Measurements from ENCODE around the gene KRTAP9-4. TPM values are rescaled to one million over a fixed set of nuclear protein-coding genes. Genes with fewer than 3 reads are reported as not detected.

Gene KRTAP9-4
- total and polyA plus RNA-seq, 2 experiments from 2014 or later: not detected

GRCh38 chr17:41294016-41294415, 44.5 kb downstream of the KRTAP9-4 start:
- no peak overlapping the region for H2AFZ ChIP-seq
- H4K20me1 ChIP-seq (ENCODE audit: insufficient read depth): no peaks in the 10 kb centered on the region
- H3K9me2 ChIP-seq (ENCODE audit: insufficient read depth): no peaks in the 10 kb centered on the region
- no peaks in the 10 kb centered on the region for H3K79me2 ChIP-seq (ENCODE audit: insufficient read depth)
- TF ChIP-seq EZH2phosphoT487 (IDR thresholded peaks at IDR 0.05; ENCODE audit: insufficient read depth, low read depth): no peak
- no peak for TF ChIP-seq EZH2 (IDR thresholded peaks at IDR 0.05; ENCODE audit: insufficient read depth, poor library complexity, severe bottlenecking)
- no peak overlapping the region for H3K4me2 ChIP-seq (ENCODE audit: unreplicated experiment)
- H3K36me3 ChIP-seq (ENCODE audit: low read depth): no peaks in the 10 kb centered on the region
- no peak overlapping the region for H3K27ac ChIP-seq
- no peak overlapping the region for H3K9ac ChIP-seq
- no peaks in the 10 kb centered on the region for H3F3A ChIP-seq (ENCODE audit: insufficient read depth)
- H3K27me3 ChIP-seq (replicated peaks; ENCODE audit: insufficient read depth): no peaks in the 10 kb centered on the region
- no peak overlapping the region for H3K4me3 ChIP-seq
- in situ Hi-C loops (cut with MboI): no loop called here
- WGBS, 2 experiments (ENCODE audit: low coverage in 1 of 2, low lambda C conversion rate in 2 of 2, missing lambda C conversion rate in 2 of 2): 18 to 19% methylated on average over 1 of the region's 1 CpG
- no peaks in the 10 kb centered on the region for H3K9me3 ChIP-seq (ENCODE audit: low read depth)
- no peak for DNase-seq
- no peaks in the 10 kb centered on the region for H3K4me1 ChIP-seq (ENCODE audit: insufficient read depth)

GRCh38 chr17:41296846-41297245, 47.4 kb downstream of the KRTAP9-4 start:
- Histone ChIP-seq H3K36me3 (ENCODE audit: low read depth) (no peaks in the 10 kb centered on the region), H2AFZ (no peak overlapping the region), H3K4me3 (no peak overlapping the region), H3K9ac (no peak overlapping the region), H4K20me1 (ENCODE audit: insufficient read depth) (no peaks in the 10 kb centered on the region), H3K27me3 (replicated peaks; ENCODE audit: insufficient read depth) (no peaks in the 10 kb centered on the region), H3K79me2 (ENCODE audit: insufficient read depth) (no peaks in the 10 kb centered on the region), H3K9me2 (ENCODE audit: insufficient read depth) (no peaks in the 10 kb centered on the region), H3K4me1 (ENCODE audit: insufficient read depth) (no peaks in the 10 kb centered on the region), H3K9me3 (ENCODE audit: low read depth) (no peaks in the 10 kb centered on the region), H3K4me2 (ENCODE audit: unreplicated experiment) (no peak overlapping the region), H3F3A (ENCODE audit: insufficient read depth) (no peaks in the 10 kb centered on the region), H3K27ac (no peak overlapping the region)
- TF ChIP-seq EZH2phosphoT487 (IDR thresholded peaks at IDR 0.05; ENCODE audit: insufficient read depth, low read depth) (no peak), EZH2 (IDR thresholded peaks at IDR 0.05; ENCODE audit: insufficient read depth, poor library complexity, severe bottlenecking) (no peak)
- no peak for DNase-seq
- 50 to 52% methylated on average over 1 of the region's 1 CpG for WGBS, 2 experiments (ENCODE audit: low coverage in 1 of 2, low lambda C conversion rate in 2 of 2, missing lambda C conversion rate in 2 of 2)
- in situ Hi-C loops (cut with MboI): no loop called here

GRCh38 chr17:41298458-41299135, 49.1 kb downstream of the KRTAP9-4 start:
- no peaks in the 10 kb centered on the region for H3K4me1 ChIP-seq (ENCODE audit: insufficient read depth)
- H3K9ac ChIP-seq: no peak overlapping the region
- no peaks in the 10 kb centered on the region for H4K20me1 ChIP-seq (ENCODE audit: insufficient read depth)
- no peaks in the 10 kb centered on the region for H3K79me2 ChIP-seq (ENCODE audit: insufficient read depth)
- TF ChIP-seq EZH2phosphoT487 (IDR thresholded peaks at IDR 0.05; ENCODE audit: insufficient read depth, low read depth): no peak
- no peak for TF ChIP-seq EZH2 (IDR thresholded peaks at IDR 0.05; ENCODE audit: insufficient read depth, poor library complexity, severe bottlenecking)
- in situ Hi-C loops (cut with MboI): no loop called here
- H3K4me3 ChIP-seq: no peak overlapping the region
- no peak overlapping the region for H2AFZ ChIP-seq
- 91 to 93% methylated on average over 20 of the region's 20 CpGs for WGBS, 2 experiments (ENCODE audit: low coverage in 1 of 2, low lambda C conversion rate in 2 of 2, missing lambda C conversion rate in 2 of 2)
- no peaks in the 10 kb centered on the region for H3K9me2 ChIP-seq (ENCODE audit: insufficient read depth)
- no peaks in the 10 kb centered on the region for H3F3A ChIP-seq (ENCODE audit: insufficient read depth)
- no peak overlapping the region for H3K27ac ChIP-seq
- H3K36me3 ChIP-seq (ENCODE audit: low read depth): no peaks in the 10 kb centered on the region
- H3K4me2 ChIP-seq (ENCODE audit: unreplicated experiment): no peak overlapping the region
- no peaks in the 10 kb centered on the region for H3K27me3 ChIP-seq (replicated peaks; ENCODE audit: insufficient read depth)
- no peaks in the 10 kb centered on the region for H3K9me3 ChIP-seq (ENCODE audit: low read depth)
- no peak for DNase-seq

Small RNA genes lying within 50 kb of the gene (small RNA-seq; reads per million reads assigned to genes)
- gene KRTAP9-10P (ENCODE audit: low read depth, low replicate concordance): not detected

Other genes with a start within 250 kb of the KRTAP9-4 start
Only the 30 nearest of the 41 such genes appear.
- 0.38 and 13.4 TPM in 2 replicates for gene KRTAP2-3, start 189.6 kb upstream of the KRTAP9-4 start, total RNA-seq (2014; rRNA removed; shearing (Covaris generic))
- 54.3 and 55.2 TPM in 2 replicates for gene KRTAP2-3, start 189.6 kb upstream of the KRTAP9-4 start, polyA plus RNA-seq (2016; fragmentation: Nextera tagmentation; extraction: Ambion mirVana)
- gene KRTAP2-4, start 183.8 kb upstream of the KRTAP9-4 start, total RNA-seq (2014; rRNA removed; shearing (Covaris generic)): not detected in 2 replicates
- gene KRTAP2-4, start 183.8 kb upstream of the KRTAP9-4 start, polyA plus RNA-seq (2016; fragmentation: Nextera tagmentation; extraction: Ambion mirVana): not detected in 2 replicates
- gene KRTAP4-7, start 165.5 kb upstream of the KRTAP9-4 start, total RNA-seq (2014; rRNA removed; shearing (Covaris generic)): not detected in 2 replicates
- gene KRTAP4-7, start 165.5 kb upstream of the KRTAP9-4 start, polyA plus RNA-seq (2016; fragmentation: Nextera tagmentation; extraction: Ambion mirVana): not detected in 2 replicates
- gene KRTAP4-8, start 151.5 kb upstream of the KRTAP9-4 start, total RNA-seq (2014; rRNA removed; shearing (Covaris generic)): not detected in 2 replicates
- gene KRTAP4-8, start 151.5 kb upstream of the KRTAP9-4 start, polyA plus RNA-seq (2016; fragmentation: Nextera tagmentation; extraction: Ambion mirVana): 0.20 TPM in 1 of 2 replicates, not detected in the other
- not detected in 2 replicates for gene KRTAP4-16, start 147.5 kb upstream of the KRTAP9-4 start, total RNA-seq (2014; rRNA removed; shearing (Covaris generic))
- not detected in 2 replicates for gene KRTAP4-16, start 147.5 kb upstream of the KRTAP9-4 start, polyA plus RNA-seq (2016; fragmentation: Nextera tagmentation; extraction: Ambion mirVana)
- gene KRTAP4-9, start 144.3 kb upstream of the KRTAP9-4 start, total RNA-seq (2014; rRNA removed; shearing (Covaris generic)): not detected in 2 replicates
- gene KRTAP4-9, start 144.3 kb upstream of the KRTAP9-4 start, polyA plus RNA-seq (2016; fragmentation: Nextera tagmentation; extraction: Ambion mirVana): 0.49 and 0.51 TPM in 2 replicates
- gene KRTAP4-11, start 131.3 kb upstream of the KRTAP9-4 start, total RNA-seq (2014; rRNA removed; shearing (Covaris generic)): not detected in 2 replicates
- 0.29 TPM in 1 of 2 replicates, not detected in the other for gene KRTAP4-11, start 131.3 kb upstream of the KRTAP9-4 start, polyA plus RNA-seq (2016; fragmentation: Nextera tagmentation; extraction: Ambion mirVana)
- gene KRTAP4-12, start 125.5 kb upstream of the KRTAP9-4 start, total RNA-seq (2014; rRNA removed; shearing (Covaris generic)): not detected in 2 replicates
- gene KRTAP4-12, start 125.5 kb upstream of the KRTAP9-4 start, polyA plus RNA-seq (2016; fragmentation: Nextera tagmentation; extraction: Ambion mirVana): 1.7 and 1.8 TPM in 2 replicates
- gene KRTAP4-6, start 109.1 kb upstream of the KRTAP9-4 start, total RNA-seq (2014; rRNA removed; shearing (Covaris generic)): not detected in 2 replicates
- gene KRTAP4-6, start 109.1 kb upstream of the KRTAP9-4 start, polyA plus RNA-seq (2016; fragmentation: Nextera tagmentation; extraction: Ambion mirVana): not detected in 2 replicates
- gene KRTAP4-5, start 99.9 kb upstream of the KRTAP9-4 start, total RNA-seq (2014; rRNA removed; shearing (Covaris generic)): not detected in 2 replicates
- gene KRTAP4-5, start 99.9 kb upstream of the KRTAP9-4 start, polyA plus RNA-seq (2016; fragmentation: Nextera tagmentation; extraction: Ambion mirVana): not detected in 2 replicates
- gene KRTAP4-4, start 88.9 kb upstream of the KRTAP9-4 start, total RNA-seq (2014; rRNA removed; shearing (Covaris generic)): not detected in 2 replicates
- not detected in 2 replicates for gene KRTAP4-4, start 88.9 kb upstream of the KRTAP9-4 start, polyA plus RNA-seq (2016; fragmentation: Nextera tagmentation; extraction: Ambion mirVana)
- not detected in 2 replicates for gene KRTAP4-3, start 81.5 kb upstream of the KRTAP9-4 start, total RNA-seq (2014; rRNA removed; shearing (Covaris generic))
- not detected in 2 replicates for gene KRTAP4-3, start 81.5 kb upstream of the KRTAP9-4 start, polyA plus RNA-seq (2016; fragmentation: Nextera tagmentation; extraction: Ambion mirVana)
- not detected in 2 replicates for gene KRTAP4-2, start 71.5 kb upstream of the KRTAP9-4 start, total RNA-seq (2014; rRNA removed; shearing (Covaris generic))
- not detected in 2 replicates for gene KRTAP4-2, start 71.5 kb upstream of the KRTAP9-4 start, polyA plus RNA-seq (2016; fragmentation: Nextera tagmentation; extraction: Ambion mirVana)
- gene KRTAP4-1, start 64.8 kb upstream of the KRTAP9-4 start, total RNA-seq (2014; rRNA removed; shearing (Covaris generic)): 0.76 TPM in 1 of 2 replicates, not detected in the other
- not detected in 2 replicates for gene KRTAP4-1, start 64.8 kb upstream of the KRTAP9-4 start, polyA plus RNA-seq (2016; fragmentation: Nextera tagmentation; extraction: Ambion mirVana)
- gene KRTAP9-1, start 59.8 kb upstream of the KRTAP9-4 start, total RNA-seq (2014; rRNA removed; shearing (Covaris generic)): not detected in 2 replicates
- not detected in 2 replicates for gene KRTAP9-1, start 59.8 kb upstream of the KRTAP9-4 start, polyA plus RNA-seq (2016; fragmentation: Nextera tagmentation; extraction: Ambion mirVana)
- not detected in 2 replicates for gene KRTAP9-2, start 23.0 kb upstream of the KRTAP9-4 start, total RNA-seq (2014; rRNA removed; shearing (Covaris generic))
- not detected in 2 replicates for gene KRTAP9-2, start 23.0 kb upstream of the KRTAP9-4 start, polyA plus RNA-seq (2016; fragmentation: Nextera tagmentation; extraction: Ambion mirVana)
- not detected in 2 replicates for gene KRTAP9-3, start 17.2 kb upstream of the KRTAP9-4 start, total RNA-seq (2014; rRNA removed; shearing (Covaris generic))
- not detected in 2 replicates for gene KRTAP9-3, start 17.2 kb upstream of the KRTAP9-4 start, polyA plus RNA-seq (2016; fragmentation: Nextera tagmentation; extraction: Ambion mirVana)
- gene KRTAP9-8, start 11.7 kb upstream of the KRTAP9-4 start, total RNA-seq (2014; rRNA removed; shearing (Covaris generic)): not detected in 2 replicates
- not detected in 2 replicates for gene KRTAP9-8, start 11.7 kb upstream of the KRTAP9-4 start, polyA plus RNA-seq (2016; fragmentation: Nextera tagmentation; extraction: Ambion mirVana)
- not detected in 2 replicates for gene KRTAP9-9, start 5.7 kb downstream of the KRTAP9-4 start, total RNA-seq (2014; rRNA removed; shearing (Covaris generic))
- gene KRTAP9-9, start 5.7 kb downstream of the KRTAP9-4 start, polyA plus RNA-seq (2016; fragmentation: Nextera tagmentation; extraction: Ambion mirVana): not detected in 2 replicates
- not detected in 2 replicates for gene KRTAP9-6, start 15.7 kb downstream of the KRTAP9-4 start, total RNA-seq (2014; rRNA removed; shearing (Covaris generic))
- not detected in 2 replicates for gene KRTAP9-6, start 15.7 kb downstream of the KRTAP9-4 start, polyA plus RNA-seq (2016; fragmentation: Nextera tagmentation; extraction: Ambion mirVana)
- gene KRTAP9-7, start 26.0 kb downstream of the KRTAP9-4 start, total RNA-seq (2014; rRNA removed; shearing (Covaris generic)): not detected in 2 replicates
- not detected in 2 replicates for gene KRTAP9-7, start 26.0 kb downstream of the KRTAP9-4 start, polyA plus RNA-seq (2016; fragmentation: Nextera tagmentation; extraction: Ambion mirVana)
- gene KRTAP29-1, start 53.2 kb downstream of the KRTAP9-4 start, total RNA-seq (2014; rRNA removed; shearing (Covaris generic)): not detected in 2 replicates
- not detected in 2 replicates for gene KRTAP29-1, start 53.2 kb downstream of the KRTAP9-4 start, polyA plus RNA-seq (2016; fragmentation: Nextera tagmentation; extraction: Ambion mirVana)
- not detected in 2 replicates for gene KRTAP16-1, start 59.6 kb downstream of the KRTAP9-4 start, total RNA-seq (2014; rRNA removed; shearing (Covaris generic))
- not detected in 2 replicates for gene KRTAP16-1, start 59.6 kb downstream of the KRTAP9-4 start, polyA plus RNA-seq (2016; fragmentation: Nextera tagmentation; extraction: Ambion mirVana)
- not detected in 2 replicates for gene KRTAP17-1, start 66.0 kb downstream of the KRTAP9-4 start, total RNA-seq (2014; rRNA removed; shearing (Covaris generic))
- gene KRTAP17-1, start 66.0 kb downstream of the KRTAP9-4 start, polyA plus RNA-seq (2016; fragmentation: Nextera tagmentation; extraction: Ambion mirVana): not detected in 2 replicates
- gene KRT33A, start 101.1 kb downstream of the KRTAP9-4 start, total RNA-seq (2014; rRNA removed; shearing (Covaris generic)): not detected in 2 replicates
- not detected in 2 replicates for gene KRT33A, start 101.1 kb downstream of the KRTAP9-4 start, polyA plus RNA-seq (2016; fragmentation: Nextera tagmentation; extraction: Ambion mirVana)
- 0.25 and 0.76 TPM in 2 replicates for gene KRT33B, start 120.1 kb downstream of the KRTAP9-4 start, total RNA-seq (2014; rRNA removed; shearing (Covaris generic))
- gene KRT33B, start 120.1 kb downstream of the KRTAP9-4 start, polyA plus RNA-seq (2016; fragmentation: Nextera tagmentation; extraction: Ambion mirVana): 1.0 and 1.2 TPM in 2 replicates
- 73.5 and 77.8 TPM in 2 replicates for gene KRT34, start 132.6 kb downstream of the KRTAP9-4 start, total RNA-seq (2014; rRNA removed; shearing (Covaris generic))
- gene KRT34, start 132.6 kb downstream of the KRTAP9-4 start, polyA plus RNA-seq (2016; fragmentation: Nextera tagmentation; extraction: Ambion mirVana): 39.8 and 42.2 TPM in 2 replicates
- not detected in 2 replicates for gene KRT31, start 147.9 kb downstream of the KRTAP9-4 start, total RNA-seq (2014; rRNA removed; shearing (Covaris generic))
- gene KRT31, start 147.9 kb downstream of the KRTAP9-4 start, polyA plus RNA-seq (2016; fragmentation: Nextera tagmentation; extraction: Ambion mirVana): not detected in 2 replicates
- not detected in 2 replicates for gene KRT37, start 174.9 kb downstream of the KRTAP9-4 start, total RNA-seq (2014; rRNA removed; shearing (Covaris generic))
- gene KRT37, start 174.9 kb downstream of the KRTAP9-4 start, polyA plus RNA-seq (2016; fragmentation: Nextera tagmentation; extraction: Ambion mirVana): not detected in 2 replicates
- not detected in 2 replicates for gene KRT38, start 191.3 kb downstream of the KRTAP9-4 start, total RNA-seq (2014; rRNA removed; shearing (Covaris generic))
- gene KRT38, start 191.3 kb downstream of the KRTAP9-4 start, polyA plus RNA-seq (2016; fragmentation: Nextera tagmentation; extraction: Ambion mirVana): not detected in 2 replicates